Activated CD4-positive, alpha-beta T cell treated with anti-CD3 and anti-CD28 coated beads, Interleukin-2, amount 50 U/mL, for 48 hours (primary cell): ENCODE data around the gene SIRPG.

Experiments used
- DNase-seq, 2 experiments: peaks; one replicate each; pipeline ENCODE4 v3.0.0-alpha.2; 2020

Gene SIRPG

GRCh38 chr20:1588533-1589460 is 68.8 kb downstream of the SIRPG start:
- DNase-seq, result no peak

DNA sequence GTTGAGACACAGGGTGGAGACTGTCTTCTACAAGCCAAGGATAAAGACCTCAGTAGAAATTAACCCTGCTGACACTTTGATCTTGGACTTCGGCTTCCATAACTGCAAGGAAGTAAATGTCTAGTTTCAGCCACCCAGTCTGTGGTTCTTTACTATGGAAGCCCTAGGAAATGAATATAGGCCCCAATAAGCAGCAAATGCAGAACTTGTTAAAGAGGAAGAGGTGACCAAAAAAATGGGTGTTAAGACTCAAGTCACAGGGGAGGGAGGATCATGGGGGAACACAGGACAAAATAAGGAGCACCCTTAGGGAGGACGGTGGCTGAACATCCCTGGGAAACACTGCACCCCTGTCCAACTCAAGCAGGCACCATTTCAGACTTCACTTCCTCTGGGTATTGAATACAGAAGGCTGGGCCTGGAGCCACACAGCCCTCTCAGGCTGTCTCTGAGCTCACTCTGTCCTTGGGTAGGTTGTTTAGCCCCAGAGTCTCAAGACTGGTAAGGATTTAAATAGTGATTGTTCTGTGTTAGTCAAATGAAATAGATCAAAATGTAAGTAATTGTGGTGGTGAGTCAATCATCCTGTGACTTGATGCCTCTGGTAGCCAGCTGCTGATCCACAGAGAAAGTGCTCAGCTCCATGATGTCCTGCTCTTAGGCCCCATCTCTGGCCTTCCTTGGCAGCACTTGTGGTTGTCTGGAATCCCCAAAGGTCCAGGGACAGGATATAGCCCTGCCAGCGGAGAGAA is 69.6 kb downstream of the SIRPG start:
- no peak for DNase-seq

DNA sequence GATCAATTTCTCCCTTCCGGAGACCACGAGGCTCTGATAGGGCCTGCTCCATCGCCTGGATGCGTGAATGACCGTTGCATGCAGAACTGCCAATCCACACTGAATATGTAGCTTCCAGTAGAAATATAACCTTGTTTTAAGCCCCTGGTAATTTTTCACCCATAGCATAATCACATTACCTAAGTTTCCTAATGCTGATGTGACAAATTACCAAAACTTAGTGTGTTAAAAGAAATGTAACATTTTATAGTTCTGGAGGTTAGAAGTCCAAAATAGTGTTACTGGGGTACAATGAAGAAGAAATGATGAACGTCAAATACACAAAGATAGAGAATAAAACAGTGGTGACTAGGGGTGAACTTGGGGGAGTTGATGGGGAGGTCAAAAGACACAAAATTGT is 78.1 kb downstream of the SIRPG start:
- DNase-seq, result no peak
